Tibial nerve (tissue), 4 donors: ENCODE data around the gene KDM4B. TPM values are rescaled to one million over a fixed set of nuclear protein-coding genes. Genes with fewer than 3 reads are reported as not detected.

ENCODE experiments used
- DNase-seq, 2 donors: peaks; one replicate each; pipeline ENCODE4 v3.0.0-alpha.2; 2019; ENCODE audit warnings: low spot score in 2 of 2
- H3K27ac ChIP-seq, 4 donors: fragments of 200-600 bp; sonication (generic) in 3 of 4; one replicate each; pipeline ENCODE4 v1.5.1; 2017 to 2019; ENCODE audit warnings: mild to moderate bottlenecking in 1 of 4
- H3K27me3 ChIP-seq, 2 donors: fragments of 200-600 bp; sonication (generic) in 1 of 2; one replicate each; pipeline versions ENCODE4 v1.5.1 to v1.6.0; 2017 to 2019
- H3K36me3 ChIP-seq, 3 donors: fragments of 200-600 bp; sonication (generic); one replicate each; pipeline ENCODE4 v1.5.1; 2018 to 2019
- H3K4me1 ChIP-seq, 4 donors: fragments of 200-600 bp; sonication (generic) in 3 of 4; one replicate each; pipeline ENCODE4 v1.5.1; 2017 to 2019
- H3K4me3 ChIP-seq, 4 donors: fragments of 200-600 bp; sonication (generic) in 3 of 4; one replicate each; pipeline ENCODE4 v1.5.1; 2017 to 2019; ENCODE audit warnings: mild to moderate bottlenecking in 1 of 4, moderate library complexity in 1 of 4
- H3K9me3 ChIP-seq, 4 donors: fragments of 200-600 bp; sonication (generic) in 3 of 4; one replicate each; pipeline ENCODE4 v1.5.1; 2017 to 2019
- EP300 ChIP-seq, 2 donors: sonication (generic); formaldehyde crosslinking; IDR thresholded peaks; one replicate each; pipeline ENCODE4 v1.6.1; 2017; ENCODE audit warnings: antibody characterized with exemption in 2 of 2, mild to moderate bottlenecking in 1 of 2
- POLR2A ChIP-seq, 2 donors: fragments of 450-650 bp; IDR thresholded peaks; one replicate each; pipeline ENCODE4 v1.6.1; 2017; ENCODE audit warnings: antibody characterized with exemption in 2 of 2, mild to moderate bottlenecking in 2 of 2, moderate library complexity in 2 of 2
- WGBS, 2 donors: methylation state at CpG; one replicate each; pipeline ENCODE4 v1.1.5; 2018; 5-methylcytosine and 5-hydroxymethylcytosine counted together
- total RNA-seq, 4 donors: library from RNA; depleted of rRNA; stranded (reverse); fragments of >200 nt; gene quantifications; one replicate each; pipeline ENCODE4 v1.1.0, GENCODE V29; 2016
- TF ChIP-seq, protein P1 (sequence below), 5 experiments: fragments of 200-600 bp in 3 of 5; fragments of 450-650 bp in 2 of 5; sonication (generic) in 3 of 5; IDR thresholded peaks; one replicate each; pipeline ENCODE4 v1.5.1; 2016 to 2019; ENCODE audit warnings: antibody characterized with exemption in 5 of 5, mild to moderate bottlenecking in 3 of 5, moderate library complexity in 2 of 5

KDM4B gene
- total RNA-seq, 4 donors from 2014 or later = 37.8 to 72.4 (median 57.2) TPM

DNA sequence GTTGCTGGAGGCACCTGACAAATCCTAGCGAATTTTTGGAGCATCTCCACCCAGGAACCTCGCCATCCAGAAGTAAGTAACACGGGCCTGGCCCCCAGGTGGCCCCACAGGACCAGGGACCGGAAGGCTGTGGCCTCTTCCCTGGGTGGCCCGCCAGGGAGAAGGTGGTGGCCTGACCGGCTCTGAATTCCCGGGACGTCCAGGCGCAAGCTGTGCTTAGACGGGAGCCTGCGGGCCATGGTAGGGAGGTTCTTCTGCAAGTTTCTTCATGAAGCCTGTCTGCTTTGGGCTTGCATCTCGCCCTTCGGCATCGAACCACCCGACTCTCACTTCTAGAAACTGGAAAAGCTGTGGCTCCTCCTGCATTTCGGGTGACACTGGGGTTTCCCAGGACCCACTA lies 47.4 kb downstream of the KDM4B start:
- H3K27ac ChIP-seq = no peak overlapping the region
- TF ChIP-seq EP300 (IDR thresholded peaks at IDR 0.05) (no peak), POLR2A (IDR thresholded peaks at IDR 0.05) (no peak)
- TF ChIP-seq, protein P1, sequence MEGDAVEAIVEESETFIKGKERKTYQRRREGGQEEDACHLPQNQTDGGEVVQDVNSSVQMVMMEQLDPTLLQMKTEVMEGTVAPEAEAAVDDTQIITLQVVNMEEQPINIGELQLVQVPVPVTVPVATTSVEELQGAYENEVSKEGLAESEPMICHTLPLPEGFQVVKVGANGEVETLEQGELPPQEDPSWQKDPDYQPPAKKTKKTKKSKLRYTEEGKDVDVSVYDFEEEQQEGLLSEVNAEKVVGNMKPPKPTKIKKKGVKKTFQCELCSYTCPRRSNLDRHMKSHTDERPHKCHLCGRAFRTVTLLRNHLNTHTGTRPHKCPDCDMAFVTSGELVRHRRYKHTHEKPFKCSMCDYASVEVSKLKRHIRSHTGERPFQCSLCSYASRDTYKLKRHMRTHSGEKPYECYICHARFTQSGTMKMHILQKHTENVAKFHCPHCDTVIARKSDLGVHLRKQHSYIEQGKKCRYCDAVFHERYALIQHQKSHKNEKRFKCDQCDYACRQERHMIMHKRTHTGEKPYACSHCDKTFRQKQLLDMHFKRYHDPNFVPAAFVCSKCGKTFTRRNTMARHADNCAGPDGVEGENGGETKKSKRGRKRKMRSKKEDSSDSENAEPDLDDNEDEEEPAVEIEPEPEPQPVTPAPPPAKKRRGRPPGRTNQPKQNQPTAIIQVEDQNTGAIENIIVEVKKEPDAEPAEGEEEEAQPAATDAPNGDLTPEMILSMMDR (IDR thresholded peaks at IDR 0.05) = no peak
- no peaks in the 10 kb centered on the region for H3K9me3 ChIP-seq
- WGBS, 2 donors = 88 to 93% methylated on average over 14 to 16 of the region's 16 CpGs
- no peak overlapping the region for H3K4me3 ChIP-seq
- H3K36me3 ChIP-seq = peaks cover 0 to 40% (median 10%) of the 10 kb centered on the region in 3 donors
- peaks cover 0 to 43% (median 0%) of the 10 kb centered on the region in 4 donors for H3K4me1 ChIP-seq
- no peaks in the 10 kb centered on the region for H3K27me3 ChIP-seq
- DNase-seq = no peak

DNA sequence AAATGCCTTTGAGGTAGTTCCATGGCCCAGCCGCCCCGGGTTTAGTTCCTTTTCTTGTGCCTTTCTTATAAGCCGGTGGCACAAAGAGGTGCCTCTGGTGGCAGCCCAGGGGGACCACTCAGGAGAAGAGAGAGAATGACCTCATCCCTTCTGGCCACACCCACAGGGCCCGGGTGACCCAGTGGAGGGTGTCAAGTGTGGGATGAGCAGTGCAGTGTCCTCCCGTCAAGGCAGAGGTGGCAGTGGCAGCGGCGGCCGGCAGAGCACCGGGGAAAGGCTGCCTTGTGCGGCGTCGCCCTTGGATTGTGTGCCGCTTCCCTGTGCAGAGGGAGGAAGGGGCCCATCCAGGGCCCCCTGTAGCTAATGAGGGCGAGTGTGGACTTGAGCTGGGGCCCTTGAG lies 47.9 kb downstream of the KDM4B start:
- WGBS, 2 donors = 91 to 95% methylated on average over 14 of the region's 14 CpGs
- H3K4me1 ChIP-seq = peaks cover 0 to 38% (median 0%) of the 10 kb centered on the region in 4 donors

DNA sequence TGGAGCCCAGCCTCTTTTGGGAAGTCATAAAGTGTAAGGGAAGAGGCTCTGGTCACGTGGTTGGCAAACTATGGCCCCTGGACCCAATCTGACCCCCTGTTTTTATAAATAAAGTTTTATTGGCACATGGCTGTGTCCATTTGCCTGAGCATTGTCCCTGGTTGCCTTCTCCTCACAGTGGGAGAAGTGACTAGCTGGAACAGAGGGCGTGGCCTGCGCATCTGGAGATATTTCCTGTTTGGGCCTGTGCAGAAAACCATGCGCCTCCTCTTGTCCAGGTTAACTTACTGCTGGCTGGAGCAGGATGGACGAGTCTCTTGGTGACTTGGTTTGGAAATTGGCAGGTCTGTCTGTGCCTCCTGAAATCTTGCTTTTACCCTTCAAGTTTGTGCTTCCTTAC lies 48.3 kb downstream of the KDM4B start:
- no peak for DNase-seq
- TF ChIP-seq, protein P1 (IDR thresholded peaks at IDR 0.05) = no peak
- no peak for TF ChIP-seq POLR2A (IDR thresholded peaks at IDR 0.05)
- no peak for TF ChIP-seq EP300 (IDR thresholded peaks at IDR 0.05)
- Histone ChIP-seq H3K9me3 (no peaks in the 10 kb centered on the region), H3K36me3 (peaks cover 0 to 40% (median 10%) of the 10 kb centered on the region in 3 donors), H3K4me1 (peaks cover 0 to 33% (median 0%) of the 10 kb centered on the region in 4 donors), H3K27ac (no peak overlapping the region), H3K4me3 (no peak overlapping the region), H3K27me3 (no peaks in the 10 kb centered on the region)
- WGBS, 2 donors = 92 to 95% methylated on average over 5 of the region's 5 CpGs

More for the DNA sequence above, 47.9 kb downstream of the KDM4B start:
- TF ChIP-seq EP300 (IDR thresholded peaks at IDR 0.05) (no peak), POLR2A (IDR thresholded peaks at IDR 0.05) (no peak)
- TF ChIP-seq, protein P1 (IDR thresholded peaks at IDR 0.05) = no peak
- no peak overlapping the region for H3K27ac ChIP-seq
- DNase-seq = no peak
- H3K9me3 ChIP-seq = no peaks in the 10 kb centered on the region
- H3K4me3 ChIP-seq = no peak overlapping the region
- H3K36me3 ChIP-seq = peaks cover 0 to 40% (median 10%) of the 10 kb centered on the region in 3 donors
- H3K27me3 ChIP-seq = no peaks in the 10 kb centered on the region

DNA sequence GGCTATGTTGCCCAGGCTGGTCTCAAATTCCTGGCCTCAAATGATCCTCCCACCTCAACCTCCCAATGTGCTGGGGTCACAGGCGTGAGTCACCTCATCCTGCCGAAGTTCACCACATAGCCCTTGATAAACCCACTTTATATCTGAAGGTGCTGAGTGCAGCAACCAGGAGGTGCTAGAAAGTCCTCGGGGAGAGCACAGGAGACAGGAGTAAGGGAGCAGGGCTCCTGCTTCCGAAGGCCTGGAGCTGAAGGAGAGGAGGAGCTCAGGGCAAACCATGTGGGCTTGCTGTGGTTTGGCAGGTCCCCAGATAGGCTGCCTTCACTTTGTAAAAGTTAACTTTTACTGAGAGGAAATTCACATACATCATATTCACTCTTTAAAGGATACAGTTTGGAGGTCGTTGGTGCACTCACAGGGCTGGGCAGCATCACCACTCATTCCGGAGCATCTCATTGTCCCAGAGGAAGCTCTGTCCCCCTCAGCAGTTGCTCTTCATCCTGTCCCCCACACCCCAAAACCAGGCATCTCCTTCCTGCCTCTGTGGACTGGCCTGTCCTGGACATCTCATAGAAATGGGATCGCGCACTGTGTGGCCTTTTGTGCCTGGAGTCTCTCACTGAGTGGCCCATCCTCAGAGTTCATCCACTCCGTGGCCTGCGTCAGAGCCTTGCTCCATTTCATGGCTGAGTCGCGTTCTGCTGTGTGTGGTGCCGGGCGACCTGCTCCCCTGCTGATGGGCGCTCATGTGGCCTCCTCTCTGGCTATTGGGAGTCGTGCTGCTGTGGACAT lies 49.5 kb downstream of the KDM4B start:
- H3K4me3 ChIP-seq = no peak overlapping the region
- WGBS, 2 donors = 70 to 75% methylated on average over 16 of the region's 16 CpGs
- H3K27ac ChIP-seq = peak overlapping the region in 1 of 4 donors; percentile 27
- H3K27me3 ChIP-seq = no peaks in the 10 kb centered on the region
- DNase-seq = no peak
- peaks cover 0 to 30% (median 2%) of the 10 kb centered on the region in 4 donors for H3K4me1 ChIP-seq
- no peaks in the 10 kb centered on the region for H3K9me3 ChIP-seq
- H3K36me3 ChIP-seq = peaks cover 0 to 36% (median 10%) of the 10 kb centered on the region in 3 donors
- TF ChIP-seq, protein P1 (IDR thresholded peaks at IDR 0.05) = no peak
- TF ChIP-seq EP300 (IDR thresholded peaks at IDR 0.05) (no peak), POLR2A (IDR thresholded peaks at IDR 0.05) (no peak)

DNA sequence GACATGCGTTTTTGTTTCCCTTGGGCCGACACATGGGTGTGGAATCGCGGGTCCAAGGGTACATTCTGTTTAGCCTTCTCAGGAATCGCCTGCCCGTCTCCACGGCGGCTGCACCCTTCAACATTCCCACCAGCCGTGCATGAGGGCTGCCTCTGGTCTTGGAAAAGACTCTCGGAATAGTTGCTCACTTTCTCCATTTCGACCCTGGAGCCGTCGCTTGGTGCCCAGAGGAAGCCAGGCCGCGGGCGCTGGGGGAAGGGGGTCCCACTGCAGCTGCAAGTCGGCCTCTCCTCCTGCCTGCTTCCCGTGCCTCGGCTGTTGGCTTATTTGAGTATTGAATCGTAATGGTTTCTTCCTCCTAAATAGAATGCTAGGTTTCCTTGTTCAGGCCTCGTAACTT lies 51.5 kb downstream of the KDM4B start:
- Histone ChIP-seq H3K9me3 (no peaks in the 10 kb centered on the region), H3K4me1 (peaks cover 0 to 38% (median 2%) of the 10 kb centered on the region in 4 donors), H3K36me3 (peaks cover 0 to 36% (median 10%) of the 10 kb centered on the region in 3 donors), H3K27ac (no peak overlapping the region), H3K4me3 (no peak overlapping the region), H3K27me3 (no peaks in the 10 kb centered on the region)
- WGBS, 2 donors = 84 to 88% methylated on average over 21 of the region's 21 CpGs
- TF ChIP-seq POLR2A (IDR thresholded peaks at IDR 0.05) (no peak), EP300 (IDR thresholded peaks at IDR 0.05) (no peak)
- TF ChIP-seq, protein P1 (IDR thresholded peaks at IDR 0.05) = no peak
- DNase-seq = no peak
